ENCODE measurements around the gene B3GALT4.

The B3GALT4 gene

DNA sequence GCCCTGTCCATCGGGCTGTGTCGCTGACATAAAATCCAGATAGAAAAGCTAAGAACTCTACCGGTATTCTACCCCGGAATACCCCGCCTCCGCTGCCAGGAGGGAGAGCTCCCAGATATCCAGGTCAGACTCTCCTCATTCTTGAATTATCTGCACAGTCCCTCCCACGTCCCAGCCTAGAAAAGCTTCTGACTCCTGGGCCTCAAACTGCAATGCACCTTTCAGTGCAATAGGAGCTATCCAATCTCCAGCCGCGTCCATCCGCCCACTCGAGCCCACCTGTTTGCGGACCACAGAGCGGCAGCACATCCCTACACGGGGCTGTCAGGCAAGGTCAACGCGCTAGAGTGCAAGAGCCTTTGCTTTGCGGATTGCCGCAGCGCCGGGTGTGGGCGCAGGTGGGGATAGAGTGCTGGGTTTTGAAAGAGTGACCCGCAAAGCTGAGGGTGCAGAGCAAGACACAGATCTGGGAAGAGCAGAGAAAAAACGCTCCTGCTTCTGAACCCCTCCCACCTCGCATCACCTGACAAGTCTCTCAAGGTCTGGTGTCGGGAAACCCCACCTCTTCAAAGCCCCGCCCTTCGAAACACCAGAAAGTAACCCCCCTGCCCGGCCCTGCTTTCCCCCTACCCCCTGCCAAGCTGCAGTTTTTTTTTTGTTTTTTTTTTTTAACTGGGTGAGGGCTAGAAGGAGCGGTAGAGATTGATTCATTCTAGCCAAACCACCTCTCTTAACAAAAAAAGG, 35.6 kb downstream of the B3GALT4 start (continued):
- TF ChIP-seq ZNF70 (CRISPR knock-in tag; IDR thresholded peaks at IDR 0.05), result no peak
- no peak for TF ChIP-seq ZNF8 (CRISPR knock-in tag; IDR thresholded peaks at IDR 0.05)
- TF ChIP-seq GLIS3 (CRISPR knock-in tag; IDR thresholded peaks at IDR 0.05), result no peak
- TF ChIP-seq CSDC2 (CRISPR knock-in tag; IDR thresholded peaks at IDR 0.05), result no peak

DNA sequence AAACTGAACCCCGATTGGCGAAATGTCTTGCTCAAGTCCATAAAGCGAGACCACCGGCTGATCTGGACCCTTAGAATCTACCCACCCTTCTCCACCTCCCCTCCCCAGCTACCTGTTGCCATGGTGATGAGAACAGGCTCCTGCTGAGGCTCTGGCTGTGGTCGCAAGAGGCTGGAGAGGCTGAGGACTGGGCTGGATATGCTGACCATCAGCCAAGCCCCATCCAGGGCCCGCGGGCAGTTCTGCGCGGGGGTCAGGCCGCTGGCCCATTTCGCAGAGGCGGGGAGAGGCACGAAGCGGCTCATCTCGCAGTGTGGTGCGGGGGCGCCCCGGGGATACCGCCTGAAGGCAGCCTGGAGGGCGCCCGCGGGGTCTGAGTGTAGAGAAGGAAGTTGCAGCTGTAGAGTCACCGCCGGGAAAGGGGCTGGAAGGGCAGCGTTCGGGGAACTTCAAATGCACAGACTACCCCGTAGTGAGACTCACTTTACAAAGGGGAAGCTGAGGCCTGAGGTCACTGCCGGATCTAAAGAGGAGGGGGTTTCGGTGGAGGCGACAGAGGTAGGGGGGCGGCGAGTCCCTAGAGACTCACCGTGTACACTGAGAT, 36.3 kb downstream of the B3GALT4 start:
- TF ChIP-seq RARB (CRISPR knock-in tag; IDR thresholded peaks at IDR 0.05) (no peak), OSR1 (CRISPR knock-in tag; IDR thresholded peaks at IDR 0.05) (no peak), TOX (CRISPR knock-in tag; IDR thresholded peaks at IDR 0.05; ENCODE audit: borderline replicate concordance) (no peak), ZNF70 (CRISPR knock-in tag; IDR thresholded peaks at IDR 0.05) (no peak), ZFP3 (CRISPR knock-in tag; IDR thresholded peaks at IDR 0.05) (no peak), CSDC2 (CRISPR knock-in tag; IDR thresholded peaks at IDR 0.05) (no peak), SNAI2 (CRISPR knock-in tag; IDR thresholded peaks at IDR 0.05) (no peak), ESRRG (CRISPR knock-in tag; IDR thresholded peaks at IDR 0.05) (no peak), ZC3H10 (CRISPR knock-in tag; IDR thresholded peaks at IDR 0.05) (no peak), ARNTL (CRISPR knock-in tag; IDR thresholded peaks at IDR 0.05; ENCODE audit: borderline replicate concordance, low read depth) (no peak), ZNF565 (CRISPR knock-in tag; conservative IDR thresholded peaks at IDR 0.05; ENCODE audit: low read depth) (no peak), GLIS3 (CRISPR knock-in tag; IDR thresholded peaks at IDR 0.05) (no peak), BACH2 (CRISPR knock-in tag; IDR thresholded peaks at IDR 0.05; ENCODE audit: borderline replicate concordance) (no peak), PPARA (CRISPR knock-in tag; IDR thresholded peaks at IDR 0.05; ENCODE audit: borderline replicate concordance) (no peak), TCF4 (CRISPR knock-in tag; IDR thresholded peaks at IDR 0.05; ENCODE audit: borderline replicate concordance) (no peak), ISL1 (CRISPR knock-in tag; IDR thresholded peaks at IDR 0.05) (no peak), ZNF8 (CRISPR knock-in tag; IDR thresholded peaks at IDR 0.05) (no peak), ZFP30 (CRISPR knock-in tag; IDR thresholded peaks at IDR 0.05) (no peak)
- TF ChIP-seq, protein P1, sequence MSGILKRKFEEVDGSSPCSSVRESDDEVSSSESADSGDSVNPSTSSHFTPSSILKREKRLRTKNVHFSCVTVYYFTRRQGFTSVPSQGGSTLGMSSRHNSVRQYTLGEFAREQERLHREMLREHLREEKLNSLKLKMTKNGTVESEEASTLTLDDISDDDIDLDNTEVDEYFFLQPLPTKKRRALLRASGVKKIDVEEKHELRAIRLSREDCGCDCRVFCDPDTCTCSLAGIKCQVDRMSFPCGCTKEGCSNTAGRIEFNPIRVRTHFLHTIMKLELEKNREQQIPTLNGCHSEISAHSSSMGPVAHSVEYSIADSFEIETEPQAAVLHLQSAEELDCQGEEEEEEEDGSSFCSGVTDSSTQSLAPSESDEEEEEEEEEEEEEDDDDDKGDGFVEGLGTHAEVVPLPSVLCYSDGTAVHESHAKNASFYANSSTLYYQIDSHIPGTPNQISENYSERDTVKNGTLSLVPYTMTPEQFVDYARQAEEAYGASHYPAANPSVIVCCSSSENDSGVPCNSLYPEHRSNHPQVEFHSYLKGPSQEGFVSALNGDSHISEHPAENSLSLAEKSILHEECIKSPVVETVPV (CRISPR knock-in tag; IDR thresholded peaks at IDR 0.05), result no peak
- TF ChIP-seq, protein P2, sequence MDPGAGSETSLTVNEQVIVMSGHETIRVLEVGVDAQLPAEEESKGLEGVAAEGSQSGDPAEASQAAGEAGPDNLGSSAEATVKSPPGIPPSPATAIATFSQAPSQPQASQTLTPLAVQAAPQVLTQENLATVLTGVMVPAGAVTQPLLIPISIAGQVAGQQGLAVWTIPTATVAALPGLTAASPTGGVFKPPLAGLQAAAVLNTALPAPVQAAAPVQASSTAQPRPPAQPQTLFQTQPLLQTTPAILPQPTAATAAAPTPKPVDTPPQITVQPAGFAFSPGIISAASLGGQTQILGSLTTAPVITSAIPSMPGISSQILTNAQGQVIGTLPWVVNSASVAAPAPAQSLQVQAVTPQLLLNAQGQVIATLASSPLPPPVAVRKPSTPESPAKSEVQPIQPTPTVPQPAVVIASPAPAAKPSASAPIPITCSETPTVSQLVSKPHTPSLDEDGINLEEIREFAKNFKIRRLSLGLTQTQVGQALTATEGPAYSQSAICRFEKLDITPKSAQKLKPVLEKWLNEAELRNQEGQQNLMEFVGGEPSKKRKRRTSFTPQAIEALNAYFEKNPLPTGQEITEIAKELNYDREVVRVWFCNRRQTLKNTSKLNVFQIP (CRISPR knock-in tag; IDR thresholded peaks at IDR 0.05; ENCODE audit: borderline replicate concordance, low read depth), result no peak
- ATAC-seq, result peak; percentile 22

DNA sequence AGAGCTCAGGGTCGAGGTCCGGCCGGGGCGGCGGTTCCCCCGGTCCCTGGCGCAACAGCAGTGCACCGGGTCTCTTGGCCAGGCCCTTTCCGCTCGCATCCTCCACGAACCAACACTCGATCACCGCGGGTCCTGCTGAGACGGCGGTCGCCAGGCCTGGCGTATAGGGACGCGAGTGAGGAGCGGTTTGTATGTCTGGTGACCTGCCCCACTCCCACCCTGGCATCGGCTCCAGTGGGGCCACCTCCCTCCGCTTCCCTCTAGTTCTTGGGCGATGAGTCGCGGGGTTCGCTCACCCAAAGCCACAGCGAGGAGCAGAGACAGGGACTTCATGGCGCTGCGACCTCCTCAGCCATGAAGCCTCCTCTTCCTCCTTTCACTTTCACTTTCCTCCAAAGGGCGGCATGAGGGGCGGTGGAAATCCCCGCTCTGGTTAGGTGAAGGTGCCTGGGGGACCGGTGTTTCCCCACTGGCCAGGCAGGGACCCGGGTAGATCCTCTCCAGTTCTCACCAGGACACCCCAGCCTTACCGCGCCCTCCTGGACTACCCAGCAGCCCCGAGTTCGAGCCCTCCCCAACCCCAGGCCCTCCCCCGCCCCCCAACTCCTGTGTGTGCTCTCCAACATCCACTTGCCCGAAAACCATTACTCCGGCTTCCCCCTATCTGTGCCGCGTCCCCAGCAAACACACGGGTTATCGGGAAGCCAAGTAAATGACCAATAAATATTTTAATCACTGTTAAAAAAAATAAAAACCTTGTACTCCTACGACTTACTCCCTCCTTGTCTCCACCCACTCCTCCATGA, 37.0 kb downstream of the B3GALT4 start, which contains the start of gene TAPBP:
TAPBP (minus strand) TSS at position 370 of the 806 bp plus-strand sequence; CDS start at position 333, 37 bp downstream.
- TF ChIP-seq, protein P3, sequence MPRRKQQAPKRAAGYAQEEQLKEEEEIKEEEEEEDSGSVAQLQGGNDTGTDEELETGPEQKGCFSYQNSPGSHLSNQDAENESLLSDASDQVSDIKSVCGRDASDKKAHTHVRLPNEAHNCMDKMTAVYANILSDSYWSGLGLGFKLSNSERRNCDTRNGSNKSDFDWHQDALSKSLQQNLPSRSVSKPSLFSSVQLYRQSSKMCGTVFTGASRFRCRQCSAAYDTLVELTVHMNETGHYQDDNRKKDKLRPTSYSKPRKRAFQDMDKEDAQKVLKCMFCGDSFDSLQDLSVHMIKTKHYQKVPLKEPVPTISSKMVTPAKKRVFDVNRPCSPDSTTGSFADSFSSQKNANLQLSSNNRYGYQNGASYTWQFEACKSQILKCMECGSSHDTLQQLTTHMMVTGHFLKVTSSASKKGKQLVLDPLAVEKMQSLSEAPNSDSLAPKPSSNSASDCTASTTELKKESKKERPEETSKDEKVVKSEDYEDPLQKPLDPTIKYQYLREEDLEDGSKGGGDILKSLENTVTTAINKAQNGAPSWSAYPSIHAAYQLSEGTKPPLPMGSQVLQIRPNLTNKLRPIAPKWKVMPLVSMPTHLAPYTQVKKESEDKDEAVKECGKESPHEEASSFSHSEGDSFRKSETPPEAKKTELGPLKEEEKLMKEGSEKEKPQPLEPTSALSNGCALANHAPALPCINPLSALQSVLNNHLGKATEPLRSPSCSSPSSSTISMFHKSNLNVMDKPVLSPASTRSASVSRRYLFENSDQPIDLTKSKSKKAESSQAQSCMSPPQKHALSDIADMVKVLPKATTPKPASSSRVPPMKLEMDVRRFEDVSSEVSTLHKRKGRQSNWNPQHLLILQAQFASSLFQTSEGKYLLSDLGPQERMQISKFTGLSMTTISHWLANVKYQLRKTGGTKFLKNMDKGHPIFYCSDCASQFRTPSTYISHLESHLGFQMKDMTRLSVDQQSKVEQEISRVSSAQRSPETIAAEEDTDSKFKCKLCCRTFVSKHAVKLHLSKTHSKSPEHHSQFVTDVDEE (CRISPR knock-in tag; IDR thresholded peaks at IDR 0.05), result no peak
- no peak for TF ChIP-seq ARNTL (CRISPR knock-in tag; IDR thresholded peaks at IDR 0.05; ENCODE audit: borderline replicate concordance, low read depth)
- ATAC-seq, result peak; percentile 25

DNA sequence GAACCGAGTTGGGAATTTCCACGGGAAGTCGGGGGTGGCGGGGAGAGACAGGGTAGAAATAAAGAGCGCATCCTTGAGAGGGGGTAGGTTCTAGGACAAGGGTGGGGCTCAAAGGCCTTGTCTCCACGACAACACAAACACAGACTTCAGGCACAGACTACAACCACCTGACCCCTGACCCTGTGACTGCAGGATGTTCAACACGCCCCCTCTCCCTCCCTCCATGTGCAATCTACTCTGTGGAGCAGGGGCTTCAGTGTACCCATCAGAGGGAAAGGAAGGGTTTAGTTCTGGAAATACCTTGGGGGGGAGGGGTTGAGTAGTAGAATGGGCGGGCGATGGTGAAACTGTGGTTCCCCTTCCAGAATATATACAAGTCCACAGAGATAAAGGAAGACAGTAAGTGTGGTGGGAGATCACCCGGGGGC, 37.6 kb downstream of the B3GALT4 start:
- TF ChIP-seq TCF4 (CRISPR knock-in tag; IDR thresholded peaks at IDR 0.05; ENCODE audit: borderline replicate concordance), result no peak
- TF ChIP-seq CSDC2 (CRISPR knock-in tag; IDR thresholded peaks at IDR 0.05), result no peak
- no peak for TF ChIP-seq OSR1 (CRISPR knock-in tag; IDR thresholded peaks at IDR 0.05)
- no peak for TF ChIP-seq ESRRG (CRISPR knock-in tag; IDR thresholded peaks at IDR 0.05)
- peak; percentile 6 for ATAC-seq
